ENCODE data around the gene EXT2. TPM values are rescaled to one million over a fixed set of nuclear protein-coding genes. Genes with fewer than 3 reads are reported as not detected.

Gene EXT2
- total RNA-seq, 2 donors from 2014 or later = 26.6 to 28.8 TPM

GRCh38 chr11:44280257-44280656 is 184.8 kb downstream of the EXT2 start:
- H3K27ac Mint-ChIP-seq = no peak overlapping the region
- no peaks in the 10 kb centered on the region for H3K9me3 Mint-ChIP-seq
- no peak for DNase-seq
- H3K36me3 Mint-ChIP-seq (ENCODE audit: insufficient read depth in 2 of 2) = no peaks in the 10 kb centered on the region
- no peak overlapping the region for H3K4me3 Mint-ChIP-seq
- H3K27me3 Mint-ChIP-seq (ENCODE audit: low read depth) = peaks cover 5% of the 10 kb centered on the region
- no peak for ATAC-seq (replicated peaks in 1 of 2)
- no peaks in the 10 kb centered on the region for H3K4me1 Mint-ChIP-seq (ENCODE audit: low read depth)

GRCh38 chr11:44281151-44281550 is 185.7 kb downstream of the EXT2 start:
- H3K27ac Mint-ChIP-seq = no peak overlapping the region
- H3K4me1 Mint-ChIP-seq (ENCODE audit: low read depth) = no peaks in the 10 kb centered on the region
- H3K4me3 Mint-ChIP-seq = no peak overlapping the region
- DNase-seq = no peak
- H3K27me3 Mint-ChIP-seq (ENCODE audit: low read depth) = peaks cover 5% of the 10 kb centered on the region
- H3K9me3 Mint-ChIP-seq = no peaks in the 10 kb centered on the region
- no peak for ATAC-seq (replicated peaks in 1 of 2)
- H3K36me3 Mint-ChIP-seq (ENCODE audit: insufficient read depth in 2 of 2) = no peaks in the 10 kb centered on the region

GRCh38 chr11:44282620-44283019 is 187.1 kb downstream of the EXT2 start:
- H3K4me1 Mint-ChIP-seq (ENCODE audit: low read depth) = no peaks in the 10 kb centered on the region
- ATAC-seq (replicated peaks in 1 of 2) (no peak), DNase-seq (no peak)
- H3K36me3 Mint-ChIP-seq (ENCODE audit: insufficient read depth in 2 of 2) = no peaks in the 10 kb centered on the region
- peaks cover 5% of the 10 kb centered on the region for H3K27me3 Mint-ChIP-seq (ENCODE audit: low read depth)
- no peaks in the 10 kb centered on the region for H3K9me3 Mint-ChIP-seq
- H3K27ac Mint-ChIP-seq = no peak overlapping the region
- no peak overlapping the region for H3K4me3 Mint-ChIP-seq

GRCh38 chr11:44285756-44286155 is 190.3 kb downstream of the EXT2 start:
- ATAC-seq (replicated peaks in 1 of 2) (no peak), DNase-seq (no peak)
- no peaks in the 10 kb centered on the region for H3K27me3 Mint-ChIP-seq (ENCODE audit: low read depth)
- no peak overlapping the region for H3K27ac Mint-ChIP-seq
- no peaks in the 10 kb centered on the region for H3K36me3 Mint-ChIP-seq (ENCODE audit: insufficient read depth in 2 of 2)
- H3K4me1 Mint-ChIP-seq (ENCODE audit: low read depth) = no peaks in the 10 kb centered on the region
- H3K9me3 Mint-ChIP-seq = no peaks in the 10 kb centered on the region
- H3K4me3 Mint-ChIP-seq = no peak overlapping the region

- Mint-ChIP-seq H3K9me3 (no peaks in the 10 kb centered on the region), H3K36me3 (ENCODE audit: insufficient read depth in 2 of 2) (no peaks in the 10 kb centered on the region), H3K27ac (no peak overlapping the region), H3K27me3 (ENCODE audit: low read depth) (no peaks in the 10 kb centered on the region), H3K4me1 (ENCODE audit: low read depth) (no peaks in the 10 kb centered on the region), H3K4me3 (no peak overlapping the region)
- DNase-seq (peak; percentile 50 to 68), ATAC-seq (replicated peaks in 1 of 2) (peak; percentile 61 to 68)
Measured at GRCh38 chr11:44286268-44286880, 190.9 kb downstream of the EXT2 start.

GRCh38 chr11:44286911-44287310 is 191.4 kb downstream of the EXT2 start:
- Mint-ChIP-seq H3K4me3 (no peak overlapping the region), H3K4me1 (ENCODE audit: low read depth) (no peaks in the 10 kb centered on the region)

GRCh38 chr11:44288133-44288526 is 192.7 kb downstream of the EXT2 start:
- Mint-ChIP-seq H3K27ac (no peak overlapping the region), H3K9me3 (no peaks in the 10 kb centered on the region)

More at GRCh38 chr11:44286911-44287310, 191.4 kb downstream of the EXT2 start:
- Mint-ChIP-seq H3K27ac (no peak overlapping the region), H3K36me3 (ENCODE audit: insufficient read depth in 2 of 2) (no peaks in the 10 kb centered on the region), H3K27me3 (ENCODE audit: low read depth) (no peaks in the 10 kb centered on the region), H3K9me3 (no peaks in the 10 kb centered on the region)
- DNase-seq (no peak), ATAC-seq (replicated peaks in 1 of 2) (no peak)

GRCh38 chr11:44290208-44290607 is 194.7 kb downstream of the EXT2 start:
- Mint-ChIP-seq H3K9me3 (no peaks in the 10 kb centered on the region), H3K4me1 (ENCODE audit: low read depth) (no peaks in the 10 kb centered on the region), H3K27ac (no peak overlapping the region), H3K36me3 (ENCODE audit: insufficient read depth in 2 of 2) (no peaks in the 10 kb centered on the region), H3K4me3 (no peak overlapping the region), H3K27me3 (ENCODE audit: low read depth) (no peaks in the 10 kb centered on the region)
- ATAC-seq (replicated peaks in 1 of 2) (no peak), DNase-seq (no peak)

More at GRCh38 chr11:44288133-44288526, 192.7 kb downstream of the EXT2 start:
- Mint-ChIP-seq H3K27me3 (ENCODE audit: low read depth) (no peaks in the 10 kb centered on the region), H3K4me1 (ENCODE audit: low read depth) (no peaks in the 10 kb centered on the region), H3K4me3 (no peak overlapping the region), H3K36me3 (ENCODE audit: insufficient read depth in 2 of 2) (no peaks in the 10 kb centered on the region)
- ATAC-seq (replicated peaks in 1 of 2) (no peak), DNase-seq (no peak)

Other genes with a start within 250 kb of the EXT2 start
- 10 to 100 TPM; 81.7 to 84.4 TPM for gene ALKBH3, start 214.8 kb upstream of the EXT2 start, total RNA-seq
- 1 to 10 TPM; 4.7 to 8.6 TPM for gene C11orf96, start 153.0 kb upstream of the EXT2 start, total RNA-seq
- gene ACCSL, start 47.7 kb upstream of the EXT2 start, total RNA-seq = under 1 TPM in 1 of 2 donors, not detected in 1; 0.17 TPM
- 10 to 100 TPM; 14.8 to 34.6 TPM for gene ACCS, start 29.4 kb upstream of the EXT2 start, total RNA-seq
- gene ALX4, start 214.5 kb downstream of the EXT2 start, total RNA-seq = not detected

Measured in activated T-cell treated with anti-CD3 and anti-CD28 coated beads, Interleukin-2, amount 50 U/mL, for 72 hours (primary cell).